HG03097 (cell line): ENCODE data around the gene MECR.

ENCODE experiments used
- ATAC-seq: cut with Tn5 transposase; IDR thresholded peaks from one replicate; pipeline ENCODE4 v1.9.1; 2021; ENCODE audit not compliant: unreplicated experiment, low FRiP score

The MECR gene

GRCh38 chr1:29256394-29256793, 25.7 kb upstream of the MECR start:
- no peak for ATAC-seq

- no peak for ATAC-seq
These were observed 24.5 kb upstream of the MECR start for GRCh38 chr1:29255134-29255666.

- ATAC-seq, result no peak
These were observed 23.6 kb upstream of the MECR start for GRCh38 chr1:29254346-29254745.

GRCh38 chr1:29253180-29253579, 22.4 kb upstream of the MECR start:
- ATAC-seq, result no peak

GRCh38 chr1:29251164-29252124, 20.7 kb upstream of the MECR start:
- no peak for ATAC-seq

- ATAC-seq, result no peak
These were observed 19.3 kb upstream of the MECR start for GRCh38 chr1:29249951-29250581.

- ATAC-seq, result no peak
These were observed 18.5 kb upstream of the MECR start for GRCh38 chr1:29249170-29249691.

- ATAC-seq, result no peak
These were observed 17.7 kb upstream of the MECR start for GRCh38 chr1:29248409-29248808.

- ATAC-seq, result no peak
These were observed 17.0 kb upstream of the MECR start for GRCh38 chr1:29247571-29248273.

- no peak for ATAC-seq
These were observed 16.3 kb upstream of the MECR start for GRCh38 chr1:29247044-29247443.

- no peak for ATAC-seq
These were observed 15.1 kb upstream of the MECR start for GRCh38 chr1:29245876-29246275.

GRCh38 chr1:29245261-29245660, 14.5 kb upstream of the MECR start:
- ATAC-seq, result no peak

- ATAC-seq, result no peak
These were observed 13.1 kb upstream of the MECR start for GRCh38 chr1:29243871-29244200.

GRCh38 chr1:29243023-29243870, 12.5 kb upstream of the MECR start:
- ATAC-seq, result no peak

GRCh38 chr1:29240986-29241385, 10.3 kb upstream of the MECR start:
- ATAC-seq, result no peak

- ATAC-seq, result no peak
These were observed 9.7 kb upstream of the MECR start for GRCh38 chr1:29240400-29240837.

- ATAC-seq, result no peak
These were observed 8.4 kb upstream of the MECR start for GRCh38 chr1:29239142-29239541.

GRCh38 chr1:29238620-29239002, 7.9 kb upstream of the MECR start:
- no peak for ATAC-seq

GRCh38 chr1:29237852-29238619, 7.3 kb upstream of the MECR start:
- ATAC-seq, result no peak
